HG03039 (cell line): ENCODE measurements around the gene PRKCA.
"Not testable (repeated sequence)": the region's sequence is repeated elsewhere in the genome, so short reads cannot be mapped to it uniquely, and the experiment has no call there.

ENCODE experiments used
- ATAC-seq: cut with Tn5 transposase; IDR thresholded peaks from one replicate; pipeline ENCODE4 v1.9.1; 2021; ENCODE audit warnings: mild to moderate bottlenecking, moderate library complexity; ENCODE audit not compliant: unreplicated experiment

Gene PRKCA

DNA sequence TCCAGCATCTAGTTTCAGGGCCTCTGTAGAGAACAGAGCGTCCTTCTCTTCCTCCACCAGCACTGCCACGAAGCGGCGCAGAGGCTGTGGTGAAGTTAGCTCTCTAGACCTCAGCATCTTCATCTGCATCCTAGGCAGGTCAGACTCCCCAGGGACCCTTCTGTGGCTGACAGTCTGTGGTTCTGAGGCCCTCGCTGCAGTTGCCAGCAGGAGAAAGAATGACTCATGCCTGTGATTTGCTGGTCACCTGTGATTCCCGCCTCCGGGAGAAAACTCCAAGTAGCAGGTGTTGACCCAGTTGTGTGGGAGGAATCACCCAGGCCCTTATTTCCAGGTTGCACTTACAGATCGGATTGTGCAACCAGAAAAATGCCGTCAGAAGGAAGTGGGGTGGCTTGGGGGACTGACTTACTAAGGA is 415.2 kb downstream of the PRKCA start:
- peak; percentile 50 for ATAC-seq

DNA sequence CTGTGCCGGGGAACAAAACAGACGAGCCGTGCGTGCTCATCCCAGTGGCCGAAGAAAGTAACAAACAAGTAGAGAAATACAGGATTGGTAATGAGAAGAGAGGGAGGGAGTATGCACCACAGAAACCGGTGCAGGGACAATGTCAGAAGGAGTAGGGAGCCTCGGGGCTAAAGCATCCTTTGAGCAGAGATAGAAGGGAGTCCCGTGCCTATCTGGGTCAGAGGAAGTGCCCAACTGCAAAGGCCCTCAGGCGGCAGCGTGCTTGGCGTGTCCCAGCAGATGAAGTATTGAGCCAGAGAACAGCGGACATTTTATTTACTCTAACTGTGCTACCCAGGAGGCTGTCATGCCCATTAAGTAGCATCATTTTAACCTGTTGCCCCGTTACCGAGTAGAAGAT is 417.6 kb downstream of the PRKCA start:
- no peak for ATAC-seq

DNA sequence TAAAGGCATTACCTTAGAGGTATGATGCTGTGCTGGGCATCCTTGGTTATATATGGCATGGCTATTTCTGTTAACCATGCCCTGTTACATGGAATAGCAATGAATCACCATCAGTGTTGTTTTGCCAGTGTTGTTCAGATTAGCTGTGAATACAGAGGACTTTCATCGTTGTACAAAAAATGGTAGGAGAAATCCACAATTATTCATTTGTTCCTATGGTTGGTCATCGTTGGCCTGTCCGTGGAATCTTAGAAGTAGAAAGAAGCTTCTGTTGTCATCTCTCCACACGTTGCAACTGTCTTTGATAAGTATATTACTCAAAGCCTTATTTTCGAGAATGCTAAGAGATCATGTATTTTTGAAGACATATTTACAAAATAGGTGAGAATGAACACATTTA is 418.2 kb downstream of the PRKCA start:
- ATAC-seq, result no peak

DNA sequence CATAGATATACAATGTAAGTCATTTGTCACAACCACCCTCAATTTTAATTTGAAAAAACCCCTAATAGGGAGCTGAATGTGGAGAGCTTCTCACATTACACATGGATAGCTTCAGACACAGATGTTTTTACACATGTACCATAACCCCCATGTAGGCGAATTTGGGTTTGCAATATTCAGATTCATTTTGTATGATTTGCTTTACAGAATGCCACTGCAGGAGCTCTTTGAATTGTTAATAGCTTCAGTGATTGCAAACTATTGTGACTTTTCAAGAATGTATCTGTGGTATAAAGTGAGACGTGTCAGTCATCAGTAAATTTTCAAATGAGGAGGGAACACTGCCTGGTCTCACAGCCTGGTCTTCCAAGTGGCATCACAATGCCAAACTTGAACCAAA is 419.9 kb downstream of the PRKCA start:
- no peak for ATAC-seq

DNA sequence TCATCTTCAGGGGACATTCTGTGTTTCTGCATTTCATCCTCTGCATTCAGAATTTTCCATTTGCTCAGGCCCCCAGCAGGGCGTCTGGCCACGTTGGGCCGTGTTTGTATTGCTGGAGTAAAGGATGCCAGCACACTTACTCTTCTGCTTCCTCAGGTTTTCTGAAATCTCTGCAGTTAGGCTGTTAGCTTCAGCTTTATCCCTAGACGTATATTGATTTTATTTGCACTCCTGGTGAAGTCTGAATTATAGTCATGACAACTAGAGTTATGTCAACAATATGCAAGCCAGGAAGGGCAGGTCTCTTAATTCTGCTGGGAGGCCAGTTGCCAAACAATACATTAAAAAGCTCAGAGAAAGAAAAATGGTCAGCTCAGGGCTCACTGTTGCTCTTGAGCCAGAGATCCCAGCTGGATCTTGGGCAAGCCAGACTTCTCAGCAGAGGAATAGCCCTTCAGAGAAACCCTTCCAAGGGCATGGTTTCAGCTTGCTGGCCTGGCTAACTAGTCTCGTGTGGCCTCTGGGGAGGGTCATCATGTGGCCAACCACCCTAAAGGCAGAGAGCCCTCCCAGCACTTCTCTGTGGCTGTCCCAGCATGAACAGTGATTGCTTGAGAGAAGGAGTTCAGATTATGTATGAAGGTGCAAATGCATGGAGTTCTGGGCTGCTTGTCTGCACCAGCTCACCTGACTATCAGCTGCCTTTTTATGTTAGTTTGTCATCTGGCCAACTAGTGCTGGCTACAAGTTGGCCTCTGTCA is 422.3 kb downstream of the PRKCA start:
- no peak for ATAC-seq

DNA sequence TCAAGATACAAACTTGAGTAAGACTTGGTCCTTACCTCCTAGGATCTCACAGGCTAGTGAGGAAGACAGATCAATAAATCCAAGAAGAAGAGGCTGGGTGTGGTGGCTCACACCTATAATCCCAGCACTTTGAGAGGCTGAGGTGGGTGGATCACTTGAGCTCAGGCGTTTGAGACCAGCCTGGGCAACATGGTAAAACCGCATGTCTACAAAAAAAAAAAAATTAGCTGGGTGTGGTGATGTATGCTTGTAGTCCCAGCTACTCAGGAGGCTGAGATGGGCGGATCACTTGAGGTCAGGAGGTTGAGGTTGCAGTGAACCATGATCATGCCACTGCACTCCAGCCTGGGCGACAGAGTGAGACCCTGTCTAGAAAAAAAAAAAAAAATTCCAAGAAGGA is 423.0 kb downstream of the PRKCA start:
- ATAC-seq, result not testable (repeated sequence)

DNA sequence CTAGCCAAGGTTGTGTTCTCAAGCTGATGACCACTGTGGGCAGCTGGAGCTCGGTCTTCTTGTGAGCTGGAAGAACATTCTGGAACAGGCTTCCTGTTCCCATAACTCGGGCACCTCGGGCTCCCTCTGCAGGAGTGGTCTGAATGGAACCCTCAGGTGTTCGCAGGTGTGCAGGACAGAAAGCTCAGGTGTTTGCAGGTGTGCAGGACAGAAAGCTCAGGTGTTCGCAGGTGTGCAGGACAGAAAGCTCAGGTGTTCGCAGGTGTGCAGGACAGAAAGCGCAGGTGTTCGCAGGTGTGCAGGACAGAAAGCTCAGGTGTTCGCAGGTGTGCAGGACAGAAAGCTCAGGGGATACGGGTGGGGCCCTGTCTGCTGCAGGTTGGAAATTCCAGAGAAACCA is 423.5 kb downstream of the PRKCA start:
- ATAC-seq, result no peak

DNA sequence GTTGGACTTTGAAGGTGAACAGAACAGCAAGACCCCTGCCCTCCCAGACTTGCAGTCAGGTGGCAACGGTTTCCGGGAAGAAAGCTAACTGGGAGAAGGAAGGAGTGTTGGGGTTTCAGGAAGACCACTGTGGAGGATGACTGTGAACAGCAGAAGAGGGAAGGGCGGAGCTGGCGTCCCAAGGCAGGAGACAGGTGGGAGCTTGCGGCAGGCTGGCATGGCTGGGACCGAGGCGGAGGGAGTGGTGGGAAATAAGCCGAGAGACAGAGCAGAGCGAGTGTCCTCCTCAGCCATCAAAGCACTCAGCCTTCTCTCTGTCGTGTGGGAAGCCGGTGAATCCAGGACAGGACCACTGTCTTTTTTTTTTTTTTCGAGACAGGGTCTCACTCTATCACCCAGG is 424.0 kb downstream of the PRKCA start:
- ATAC-seq, result no peak

DNA sequence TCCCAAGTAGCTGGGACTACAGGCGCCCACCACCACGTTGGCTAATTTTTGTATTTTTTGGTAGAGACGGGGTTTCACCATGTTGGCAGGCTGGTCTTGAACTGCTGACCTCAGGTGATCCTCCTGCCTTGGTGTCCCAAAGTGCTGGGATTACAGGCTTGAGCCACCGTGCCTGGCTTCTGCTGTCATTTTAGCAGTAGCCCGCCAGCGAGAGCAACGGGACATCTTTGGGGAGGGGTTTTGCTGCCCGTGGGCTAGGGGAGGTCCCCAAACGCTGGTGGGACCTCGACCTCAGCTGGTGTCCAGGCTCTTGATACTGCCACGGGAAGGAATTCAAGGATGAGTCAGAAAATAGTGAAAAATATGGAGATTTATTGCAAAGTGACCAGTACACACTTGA is 424.4 kb downstream of the PRKCA start:
- ATAC-seq, result no peak

DNA sequence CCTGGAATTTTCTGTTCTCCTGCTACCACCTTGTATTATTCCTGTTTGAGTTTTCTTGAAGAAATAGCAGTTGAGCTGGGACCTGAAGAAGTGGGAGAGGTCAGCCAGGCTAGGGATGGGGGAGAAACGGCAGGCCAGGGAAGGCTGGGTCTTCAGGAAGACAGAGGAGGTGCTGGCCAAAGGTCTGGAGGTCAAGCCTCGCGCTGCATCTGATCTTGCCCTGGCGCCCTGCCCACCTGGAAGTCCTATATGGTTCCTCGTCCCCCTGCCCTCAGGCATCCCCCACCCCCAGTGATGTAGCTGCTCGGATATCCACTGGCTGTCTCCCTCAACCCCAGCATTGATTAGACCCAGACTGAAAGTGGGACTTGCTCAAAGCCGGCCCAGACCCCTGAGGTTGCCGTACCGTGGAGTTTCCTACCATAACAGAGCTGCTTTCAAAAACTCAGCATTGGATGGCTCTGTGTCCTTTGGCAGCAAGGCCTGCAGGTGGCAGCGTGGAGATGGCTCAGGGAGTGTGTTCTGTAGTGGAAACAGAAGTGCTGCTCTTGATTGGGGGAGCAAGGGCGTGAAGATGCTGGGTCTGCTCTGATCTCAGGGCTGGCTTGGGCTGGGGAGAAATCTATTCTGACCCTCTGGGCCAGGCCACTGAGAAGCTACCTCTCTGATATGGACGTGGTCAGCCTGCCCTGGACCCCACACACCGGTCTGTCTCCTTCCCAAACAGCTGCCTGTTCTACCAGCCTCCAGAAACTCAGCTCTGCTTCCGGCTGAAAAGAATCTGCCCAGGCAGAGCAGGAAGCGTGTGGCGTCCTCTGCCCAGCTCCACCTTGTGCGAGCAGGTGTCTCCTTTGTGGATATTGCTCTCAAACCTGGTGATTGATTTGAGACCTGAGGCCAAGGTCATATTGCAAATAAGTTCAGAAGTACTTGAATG is 425.5 kb downstream of the PRKCA start:
- no peak for ATAC-seq

DNA sequence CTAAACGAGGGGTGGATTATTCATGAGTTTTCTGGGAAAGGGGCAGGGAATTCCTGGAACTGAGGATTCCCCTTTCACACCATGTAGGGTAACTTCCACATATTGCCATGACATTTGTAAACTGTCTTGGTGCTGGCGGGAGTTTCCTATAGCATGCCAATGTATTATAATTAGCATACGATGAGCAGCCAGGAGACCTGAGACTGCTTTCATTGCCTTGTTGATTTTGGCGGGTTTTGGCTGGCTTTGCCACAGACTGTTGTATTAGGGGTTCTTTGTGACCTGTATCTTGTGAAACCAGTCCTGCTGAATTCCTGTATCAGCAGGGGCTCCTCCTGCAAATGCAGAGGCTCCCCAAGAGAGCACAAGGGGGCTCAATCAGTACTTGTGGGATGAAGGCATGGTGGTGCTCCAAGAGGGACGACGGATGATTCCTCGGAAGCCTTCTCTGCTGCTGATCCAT is 428.1 kb downstream of the PRKCA start:
- ATAC-seq, result no peak

DNA sequence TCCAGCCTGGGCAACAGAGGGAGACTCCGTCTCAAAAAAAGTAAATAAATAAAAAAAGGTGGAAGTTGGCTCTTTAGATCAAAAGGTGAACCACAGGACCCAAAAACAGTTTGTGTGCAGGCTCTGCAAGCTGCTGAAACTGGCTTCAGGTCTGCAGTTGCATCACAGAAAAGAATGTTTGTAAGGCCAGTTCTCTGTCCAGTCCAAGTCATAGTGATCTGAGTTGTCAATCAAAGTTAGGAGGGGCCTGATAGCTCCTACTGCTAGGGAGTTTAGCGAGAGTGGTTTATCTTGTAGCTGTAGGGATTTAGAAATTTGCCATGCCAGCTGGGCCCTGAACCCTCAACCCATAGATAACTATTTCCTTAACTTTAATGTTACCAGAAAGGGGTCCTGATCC is 431.3 kb downstream of the PRKCA start:
- no peak for ATAC-seq

DNA sequence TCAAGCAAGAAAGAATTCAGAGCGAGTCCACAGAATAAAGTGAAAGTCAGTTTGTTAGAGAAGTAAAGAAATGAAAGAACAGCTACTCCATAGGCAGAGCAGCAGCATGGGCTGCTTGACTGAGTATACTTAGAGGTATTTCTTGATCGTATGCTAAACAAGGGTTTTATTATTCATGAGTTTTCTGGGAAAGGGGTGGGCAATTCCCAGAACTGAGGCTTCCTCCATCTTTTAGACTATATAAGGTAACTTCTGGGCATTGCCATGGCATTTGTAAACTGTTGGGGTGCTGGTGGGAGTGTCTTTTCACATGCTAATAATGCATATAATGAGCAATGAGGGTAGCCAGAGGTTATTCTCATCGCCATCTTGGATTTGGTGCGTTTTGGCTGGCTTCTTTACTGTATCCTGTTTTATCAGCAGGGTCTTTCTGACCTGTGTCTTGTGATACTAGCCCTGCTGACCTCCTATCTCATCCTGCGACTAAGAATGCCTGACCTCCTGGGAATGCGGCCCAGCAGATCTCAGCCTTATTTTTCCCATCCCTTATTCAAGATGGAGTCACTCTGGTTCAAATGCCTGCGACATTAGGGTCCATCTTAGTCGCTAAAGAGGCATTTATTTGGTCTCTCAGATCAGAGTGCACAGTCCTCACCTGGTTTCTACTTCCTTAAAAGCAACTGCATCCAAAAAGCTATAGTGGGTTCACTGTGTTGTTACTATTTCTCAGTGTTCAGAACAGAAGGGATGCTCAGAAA is 432.0 kb downstream of the PRKCA start:
- no peak for ATAC-seq

DNA sequence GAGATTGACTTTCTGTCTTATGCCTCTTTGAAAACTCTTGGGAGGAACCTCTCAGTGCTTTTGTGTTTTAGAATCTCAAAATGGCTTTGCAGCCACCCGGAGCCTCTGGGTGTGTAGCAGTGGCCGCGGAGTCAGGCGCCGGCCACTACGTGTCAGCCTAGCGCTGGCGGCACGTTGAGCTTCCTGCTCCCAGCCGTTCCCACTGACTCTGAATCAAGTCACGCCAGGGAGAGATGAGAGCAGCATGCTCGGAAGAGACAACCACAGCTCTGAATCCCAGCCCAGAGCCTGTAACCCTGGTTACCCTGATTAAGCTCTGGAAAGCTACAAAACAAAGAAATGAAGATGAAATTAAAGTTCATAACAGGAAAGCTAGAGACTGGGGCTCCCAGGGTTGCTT is 435.1 kb downstream of the PRKCA start:
- no peak for ATAC-seq

DNA sequence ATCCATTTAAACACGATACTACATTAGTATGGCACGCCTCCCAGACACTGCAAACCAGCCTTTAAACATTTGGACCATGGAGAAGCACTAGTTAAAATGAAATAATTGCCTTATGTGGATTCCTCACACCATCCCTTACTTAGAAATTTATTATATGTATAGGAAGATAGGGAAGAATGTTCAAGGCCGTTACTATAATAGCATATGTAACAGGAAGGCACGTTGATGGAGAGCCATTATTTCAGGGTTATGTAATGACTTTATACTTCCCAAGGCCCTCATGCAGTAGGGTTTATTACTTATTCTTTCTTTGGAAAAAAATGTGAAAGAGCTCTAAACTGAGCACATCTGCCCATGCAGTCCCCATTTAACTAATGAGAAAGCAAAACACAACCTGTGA is 435.9 kb downstream of the PRKCA start:
- ATAC-seq, result no peak

DNA sequence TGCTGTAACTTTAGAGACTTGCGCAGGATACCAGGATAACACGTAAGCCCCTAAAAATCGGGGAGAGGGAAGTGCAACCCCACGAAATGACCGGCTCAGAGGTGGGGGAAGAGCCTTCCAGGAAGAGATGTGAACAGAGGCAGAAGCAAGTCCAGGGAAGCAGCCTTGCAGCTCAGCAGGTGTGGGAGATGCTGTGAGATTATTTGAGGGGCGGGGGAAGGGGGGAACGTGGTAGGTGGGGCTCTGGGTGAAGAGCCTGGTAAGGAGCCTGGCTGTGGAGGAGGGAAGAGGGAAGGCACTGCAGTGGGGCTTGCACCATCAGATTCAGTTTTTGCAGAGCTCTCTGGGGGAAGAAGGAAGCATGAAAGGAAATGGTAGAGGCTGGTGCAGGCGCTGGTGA is 437.1 kb downstream of the PRKCA start:
- no peak for ATAC-seq

DNA sequence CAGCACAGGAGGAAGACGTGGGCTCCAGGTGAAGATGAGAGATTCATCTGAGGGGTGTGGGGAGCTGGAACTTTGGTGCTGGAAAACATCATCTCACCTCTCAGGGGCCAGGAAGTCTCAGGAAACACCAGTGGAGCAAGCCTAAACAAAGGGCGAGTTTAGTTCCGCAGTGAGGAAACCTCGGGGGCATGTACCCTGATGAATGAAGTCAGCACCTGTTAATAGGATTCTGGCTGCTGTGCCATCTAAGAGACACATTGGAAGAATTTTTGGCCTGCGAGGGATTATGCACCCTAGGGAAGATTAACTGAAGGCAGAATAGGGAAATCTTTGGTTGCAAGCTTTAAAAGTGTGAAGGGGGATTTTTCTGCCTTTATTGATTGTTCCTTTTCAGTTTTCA is 437.8 kb downstream of the PRKCA start:
- no peak for ATAC-seq

DNA sequence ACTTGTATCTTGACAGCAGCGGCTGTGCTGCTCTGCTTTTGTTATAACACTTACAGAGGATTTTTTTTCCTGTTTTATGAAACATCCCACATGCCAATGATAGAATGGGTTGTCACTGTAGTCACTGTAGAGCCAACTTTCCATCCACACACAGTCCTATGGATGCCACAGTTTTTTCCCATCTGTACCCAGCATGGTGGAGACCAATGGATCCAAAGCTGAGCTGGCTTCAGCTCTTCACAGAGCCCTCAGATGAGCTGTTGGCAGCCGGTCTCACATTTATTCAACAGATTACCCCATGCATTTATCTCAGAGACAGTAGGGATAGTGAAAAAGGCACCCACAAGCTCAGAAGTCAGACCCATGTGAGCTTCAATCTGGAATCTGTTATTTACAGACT is 441.1 kb downstream of the PRKCA start:
- ATAC-seq, result no peak

DNA sequence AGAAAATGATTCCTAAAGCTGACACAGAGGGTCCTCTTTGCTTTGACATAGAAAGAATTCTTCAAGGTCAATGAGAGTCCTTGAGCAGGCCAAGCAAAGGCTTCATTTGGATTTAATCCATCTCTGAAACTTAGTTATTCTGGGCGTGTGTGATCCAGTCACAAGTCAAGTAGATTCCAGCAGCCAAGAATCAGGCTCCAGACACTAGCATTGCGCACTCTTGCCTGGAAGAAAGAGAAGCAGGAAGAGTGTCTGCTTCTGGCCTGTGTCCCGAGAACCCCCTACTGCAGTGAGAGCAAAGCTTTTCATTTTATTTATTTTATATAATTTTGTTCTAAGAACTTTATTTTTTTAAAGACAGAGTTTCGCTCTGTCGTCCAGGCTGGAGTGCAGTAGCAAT is 444.3 kb downstream of the PRKCA start:
- ATAC-seq, result no peak

DNA sequence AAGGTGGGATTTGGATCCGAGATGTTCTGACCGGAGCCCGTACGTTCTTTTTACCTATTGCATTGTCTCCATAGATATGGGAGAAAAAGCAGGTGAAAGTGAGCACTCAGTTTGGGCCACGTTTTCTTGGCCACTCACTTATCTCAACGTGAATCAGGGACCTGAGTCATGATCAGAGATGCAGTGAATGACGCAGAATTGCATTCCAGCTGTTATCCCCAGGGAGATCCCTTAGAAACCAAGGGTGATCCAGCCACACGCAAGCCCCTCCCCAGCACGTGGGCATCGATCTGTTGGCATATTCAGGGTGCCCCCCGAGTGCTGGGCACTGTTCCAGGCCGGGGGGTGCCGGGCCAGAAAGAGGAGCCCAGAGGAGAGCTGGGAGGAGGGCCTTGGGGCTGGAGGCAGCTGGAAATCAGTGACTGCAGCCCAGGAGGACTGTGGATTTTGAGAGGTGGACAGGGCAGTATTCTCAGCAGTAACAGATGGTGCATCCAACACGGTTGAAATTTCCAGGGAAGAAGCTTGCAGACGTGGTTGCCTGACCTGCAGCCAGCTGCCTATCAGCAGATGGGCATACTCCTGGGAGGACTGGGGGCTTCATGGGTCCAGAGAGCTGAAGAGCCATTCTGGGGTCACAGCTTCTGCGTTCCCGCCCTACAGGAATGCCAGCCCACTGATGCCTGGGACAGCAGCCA is 445.3 kb downstream of the PRKCA start:
- no peak for ATAC-seq

DNA sequence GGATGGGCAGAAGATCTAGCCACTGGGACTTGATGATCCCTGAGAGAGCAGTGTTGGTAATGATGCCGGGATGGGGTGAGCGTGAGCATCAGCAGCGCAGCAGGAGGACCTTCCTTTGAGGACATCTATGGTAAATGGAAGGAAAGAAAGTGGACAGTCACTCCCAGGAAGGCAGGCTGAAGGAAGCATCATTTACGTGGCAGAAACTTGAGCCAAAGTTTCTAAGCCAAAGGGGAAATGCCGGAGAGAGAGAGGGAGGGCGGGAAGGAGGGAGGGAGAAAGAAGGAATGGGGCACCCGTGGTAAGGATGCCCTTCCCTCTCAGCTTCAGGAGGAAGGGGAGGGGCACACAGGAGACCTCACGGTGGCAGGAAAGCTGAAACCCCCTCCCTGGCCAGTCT is 446.2 kb downstream of the PRKCA start:
- no peak for ATAC-seq
